K562 (cell line): ENCODE data around the gene PPP1R15A. TPM values are rescaled to one million over a fixed set of nuclear protein-coding genes. Genes with fewer than 3 reads are reported as not detected.

ENCODE experiments used
- CTBP1 ChIP-seq: fragments of 450-650 bp; IDR thresholded peaks from 2 replicates; pipeline ENCODE4 v1.6.1; 2016; ENCODE audit warnings: borderline replicate concordance
- ELF2 ChIP-seq: fragments of 250-450 bp; sonication (Bioruptor Pico); IDR thresholded peaks from 2 replicates; pipeline ENCODE4 v1.5.0; 2021; ENCODE audit warnings: mild to moderate bottlenecking
- MCM2 ChIP-seq: fragments of 450-650 bp; IDR thresholded peaks from 2 replicates; pipeline ENCODE4 v1.6.1; 2017; ENCODE audit warnings: low read depth, mild to moderate bottlenecking
- NR1H2 ChIP-seq: sonication (generic); formaldehyde crosslinking; IDR thresholded peaks from 2 replicates; pipeline ENCODE4 v1.4.0; 2020; ENCODE audit warnings: mild to moderate bottlenecking, missing genetic modification reagents
- PHB ChIP-seq: fragments of 250-450 bp; sonication (Bioruptor Pico); IDR thresholded peaks from 2 replicates; pipeline ENCODE4 v1.5.0; 2021
- PHF8 ChIP-seq: fragments of 200-600 bp; sonication (generic); IDR thresholded peaks from 2 replicates; pipeline ENCODE4 v1.6.1; 2012; ENCODE audit warnings: mixed run types, mild to moderate bottlenecking, inconsistent platforms, low read length, moderate library complexity, borderline replicate concordance
- PML ChIP-seq: IDR thresholded peaks from 2 replicates; pipeline ENCODE4 v1.6.1; 2012; ENCODE audit warnings: low read length, inconsistent platforms
- RBBP5 ChIP-seq: fragments of 200-600 bp; sonication (generic); IDR thresholded peaks from 2 replicates; pipeline ENCODE4 v1.6.1; 2012; ENCODE audit warnings: borderline replicate concordance, mild to moderate bottlenecking, low read length, control low read depth, inconsistent platforms; ENCODE audit not compliant: insufficient read depth, poor library complexity, severe bottlenecking
- RBFOX2 ChIP-seq: fragments of 200-400 bp; formaldehyde crosslinking; IDR thresholded peaks from 2 replicates; pipeline ENCODE4 v1.6.1; 2017; ENCODE audit warnings: low read depth, mild to moderate bottlenecking, low read length, moderate library complexity
- TAF1 ChIP-seq: IDR thresholded peaks from 2 replicates; pipeline ENCODE4 v1.6.1; 2011; ENCODE audit warnings: mild to moderate bottlenecking, low read length, moderate library complexity; ENCODE audit not compliant: insufficient read depth, control insufficient read depth, severe bottlenecking; ENCODE audit errors: extremely low read depth
- YY1 ChIP-seq, 3 experiments: IDR thresholded peaks; 2 replicates each; pipeline ENCODE4 v1.6.1; 2011; ENCODE audit warnings: low read length in 2 of 3, mild to moderate bottlenecking in 2 of 3, moderate library complexity in 2 of 3, borderline replicate concordance in 1 of 3, control low read depth in 1 of 3, low read depth in 1 of 3; ENCODE audit not compliant: insufficient read depth in 3 of 3, insufficient replicate concordance in 2 of 3, control insufficient read depth in 1 of 3, insufficient read length in 1 of 3; ENCODE audit errors: extremely low read depth in 1 of 3
- ZNF12 ChIP-seq: sonication (generic); formaldehyde crosslinking; IDR thresholded peaks from 2 replicates; pipeline ENCODE4 v1.4.0; 2020; ENCODE audit warnings: mild to moderate bottlenecking, missing genetic modification reagents
- ZNF551 ChIP-seq: fragments of 250-450 bp; sonication (Bioruptor Pico); IDR thresholded peaks from 2 replicates; pipeline ENCODE4 v1.5.0; 2021; ENCODE audit warnings: mild to moderate bottlenecking, moderate library complexity
- polyA plus RNA-seq, 8 experiments: library from polyadenylated mRNA; depleted of rRNA in 4 of 8; stranded (reverse) in 5 of 8; unstranded in 3 of 8; fragments of >200 nt; fragmentation: Nextera tagmentation in 2 of 8; fragmentation: Illumina TruSeq in 1 of 8; extraction: Ambion mirVana in 2 of 8; extraction: Trizol in 1 of 8; gene quantifications; 2 replicates each; pipeline versions ENCODE4 v1.2.1 to v1.2.3, GENCODE V29; 2011 to 2014; ENCODE audit warnings: inconsistent platforms in 1 of 8, missing spikeins in 1 of 8
- total RNA-seq, 7 experiments: library from RNA; depleted of rRNA in 6 of 7; stranded (reverse); fragments of >200 nt in 6 of 7; fragmentation: Illumina TruSeq in 2 of 7; extraction: Trizol in 2 of 7; gene quantifications; 2 replicates each; pipeline versions ENCODE4 v1.2.1 to v1.2.3, GENCODE V29; 2011 to 2021; ENCODE audit warnings: low replicate concordance in 1 of 7
- TF ChIP-seq, protein P1 (sequence below), 2 experiments: fragments of 450-650 bp; formaldehyde crosslinking in 1 of 2; IDR thresholded peaks; 2 replicates each; pipeline versions ENCODE4 v1.4.0 to v1.6.1; 2014 to 2020; ENCODE audit warnings: mild to moderate bottlenecking in 2 of 2, borderline replicate concordance in 1 of 2, low read depth in 1 of 2
- TF ChIP-seq, protein P2 (sequence below): fragments of 450-650 bp; IDR thresholded peaks from 2 replicates; pipeline ENCODE4 v1.6.1; 2016
- TF ChIP-seq, protein P3 (sequence below): sonication (generic); formaldehyde crosslinking; IDR thresholded peaks from 2 replicates; pipeline ENCODE4 v1.8.0; 2022; ENCODE audit warnings: mild to moderate bottlenecking, missing genetic modification reagents

Gene PPP1R15A
- total and polyA plus RNA-seq, 9 of the 15 experiments (the other 6 are each of a cell fraction or from before 2014, with no cell fraction given): 0.42 to 73.7 (median 44.0) TPM

DNA sequence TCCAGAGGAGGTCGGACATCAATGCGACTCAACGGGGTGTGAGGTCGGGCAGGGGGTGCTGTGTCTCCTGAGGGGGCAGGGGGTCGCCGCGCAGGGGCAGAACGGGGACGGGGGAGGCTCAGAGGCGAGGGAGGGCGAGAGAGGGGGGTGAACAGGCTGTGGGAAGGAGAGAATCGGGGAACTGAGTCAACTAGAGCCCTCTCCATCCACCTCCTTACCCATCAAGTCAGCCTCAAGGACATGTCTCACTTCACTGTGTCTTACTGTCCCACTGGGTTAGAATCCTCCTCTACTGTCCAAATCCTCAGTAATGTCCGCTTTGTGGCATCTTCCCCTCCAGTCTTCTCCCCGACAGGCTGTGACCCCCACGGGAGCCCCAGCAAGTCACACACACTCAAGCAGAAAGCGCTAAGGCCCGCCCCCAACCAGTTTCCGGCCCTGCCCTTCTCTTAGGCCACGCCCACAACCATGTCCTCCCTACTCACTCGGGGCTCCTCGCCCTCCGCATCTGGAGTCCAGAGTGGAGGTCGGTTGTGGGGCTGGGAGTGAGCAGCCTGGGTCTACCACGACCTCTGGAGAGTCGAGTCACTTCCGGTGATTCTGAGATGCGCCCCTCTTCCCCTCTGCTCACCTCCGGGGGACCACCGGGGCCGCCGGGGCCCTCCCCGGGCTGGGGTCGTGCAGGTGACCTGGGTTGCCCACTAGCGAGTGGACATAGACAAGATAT is 13.1 kb upstream of the PPP1R15A start (continued):
- TF ChIP-seq, protein P1, sequence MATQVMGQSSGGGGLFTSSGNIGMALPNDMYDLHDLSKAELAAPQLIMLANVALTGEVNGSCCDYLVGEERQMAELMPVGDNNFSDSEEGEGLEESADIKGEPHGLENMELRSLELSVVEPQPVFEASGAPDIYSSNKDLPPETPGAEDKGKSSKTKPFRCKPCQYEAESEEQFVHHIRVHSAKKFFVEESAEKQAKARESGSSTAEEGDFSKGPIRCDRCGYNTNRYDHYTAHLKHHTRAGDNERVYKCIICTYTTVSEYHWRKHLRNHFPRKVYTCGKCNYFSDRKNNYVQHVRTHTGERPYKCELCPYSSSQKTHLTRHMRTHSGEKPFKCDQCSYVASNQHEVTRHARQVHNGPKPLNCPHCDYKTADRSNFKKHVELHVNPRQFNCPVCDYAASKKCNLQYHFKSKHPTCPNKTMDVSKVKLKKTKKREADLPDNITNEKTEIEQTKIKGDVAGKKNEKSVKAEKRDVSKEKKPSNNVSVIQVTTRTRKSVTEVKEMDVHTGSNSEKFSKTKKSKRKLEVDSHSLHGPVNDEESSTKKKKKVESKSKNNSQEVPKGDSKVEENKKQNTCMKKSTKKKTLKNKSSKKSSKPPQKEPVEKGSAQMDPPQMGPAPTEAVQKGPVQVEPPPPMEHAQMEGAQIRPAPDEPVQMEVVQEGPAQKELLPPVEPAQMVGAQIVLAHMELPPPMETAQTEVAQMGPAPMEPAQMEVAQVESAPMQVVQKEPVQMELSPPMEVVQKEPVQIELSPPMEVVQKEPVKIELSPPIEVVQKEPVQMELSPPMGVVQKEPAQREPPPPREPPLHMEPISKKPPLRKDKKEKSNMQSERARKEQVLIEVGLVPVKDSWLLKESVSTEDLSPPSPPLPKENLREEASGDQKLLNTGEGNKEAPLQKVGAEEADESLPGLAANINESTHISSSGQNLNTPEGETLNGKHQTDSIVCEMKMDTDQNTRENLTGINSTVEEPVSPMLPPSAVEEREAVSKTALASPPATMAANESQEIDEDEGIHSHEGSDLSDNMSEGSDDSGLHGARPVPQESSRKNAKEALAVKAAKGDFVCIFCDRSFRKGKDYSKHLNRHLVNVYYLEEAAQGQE (IDR thresholded peaks at IDR 0.05; ENCODE audit: borderline replicate concordance): no peak
- TF ChIP-seq, protein P1 (CRISPR knock-in tag; IDR thresholded peaks at IDR 0.05; ENCODE audit: low read depth): 0 out of 2 replicates have a peak, but pooled peaks have one; percentile 45
- TF ChIP-seq, protein P2, sequence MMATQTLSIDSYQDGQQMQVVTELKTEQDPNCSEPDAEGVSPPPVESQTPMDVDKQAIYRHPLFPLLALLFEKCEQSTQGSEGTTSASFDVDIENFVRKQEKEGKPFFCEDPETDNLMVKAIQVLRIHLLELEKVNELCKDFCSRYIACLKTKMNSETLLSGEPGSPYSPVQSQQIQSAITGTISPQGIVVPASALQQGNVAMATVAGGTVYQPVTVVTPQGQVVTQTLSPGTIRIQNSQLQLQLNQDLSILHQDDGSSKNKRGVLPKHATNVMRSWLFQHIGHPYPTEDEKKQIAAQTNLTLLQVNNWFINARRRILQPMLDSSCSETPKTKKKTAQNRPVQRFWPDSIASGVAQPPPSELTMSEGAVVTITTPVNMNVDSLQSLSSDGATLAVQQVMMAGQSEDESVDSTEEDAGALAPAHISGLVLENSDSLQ: 0 out of 2 replicates have a peak, but pooled peaks have one; percentile 7
- TF ChIP-seq RBBP5: peak; percentile 13
- TF ChIP-seq PHF8: peak; percentile 44; the same call in 1 of the 2 replicates
- peak; percentile 26; the same call in 1 of the 2 replicates for TF ChIP-seq NR1H2
- 0 out of 2 replicates have a peak, but pooled peaks have one; percentile 41 for TF ChIP-seq ZNF12 (CRISPR knock-in tag)
- no peak for TF ChIP-seq MCM2
- TF ChIP-seq, protein P3, sequence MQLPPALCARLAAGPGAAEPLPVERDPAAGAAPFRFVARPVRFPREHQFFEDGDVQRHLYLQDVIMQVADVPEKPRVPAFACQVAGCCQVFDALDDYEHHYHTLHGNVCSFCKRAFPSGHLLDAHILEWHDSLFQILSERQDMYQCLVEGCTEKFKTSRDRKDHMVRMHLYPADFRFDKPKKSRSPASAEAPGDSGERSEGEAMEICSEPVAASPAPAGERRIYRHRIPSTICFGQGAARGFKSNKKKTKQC (CRISPR knock-in tag): 0 out of 2 replicates have a peak, but pooled peaks have one; percentile 31
- TF ChIP-seq PML: peak; percentile 29; the same call in 1 of the 2 replicates
- no peak for TF ChIP-seq PHB (CRISPR knock-in tag)
- no peak for TF ChIP-seq ELF2
- peak; percentile 64 for TF ChIP-seq TAF1
- TF ChIP-seq RBFOX2: peak; percentile 71
- TF ChIP-seq CTBP1: no peak
- peak in 2 of 3 experiments; percentile 59 to 69 for TF ChIP-seq YY1 (IDR thresholded peaks at IDR 0.05; ENCODE audit: borderline replicate concordance in 1 of 3, control insufficient read depth in 1 of 3, extremely low read depth in 1 of 3, insufficient read depth in 3 of 3, insufficient read length in 1 of 3, insufficient replicate concordance in 2 of 3, low read depth in 1 of 3, low read length in 2 of 3)
- TF ChIP-seq ZNF551 (CRISPR knock-in tag): no peak
